ENCODE measurements around the gene STYXL2.

STYXL2 gene

DNA sequence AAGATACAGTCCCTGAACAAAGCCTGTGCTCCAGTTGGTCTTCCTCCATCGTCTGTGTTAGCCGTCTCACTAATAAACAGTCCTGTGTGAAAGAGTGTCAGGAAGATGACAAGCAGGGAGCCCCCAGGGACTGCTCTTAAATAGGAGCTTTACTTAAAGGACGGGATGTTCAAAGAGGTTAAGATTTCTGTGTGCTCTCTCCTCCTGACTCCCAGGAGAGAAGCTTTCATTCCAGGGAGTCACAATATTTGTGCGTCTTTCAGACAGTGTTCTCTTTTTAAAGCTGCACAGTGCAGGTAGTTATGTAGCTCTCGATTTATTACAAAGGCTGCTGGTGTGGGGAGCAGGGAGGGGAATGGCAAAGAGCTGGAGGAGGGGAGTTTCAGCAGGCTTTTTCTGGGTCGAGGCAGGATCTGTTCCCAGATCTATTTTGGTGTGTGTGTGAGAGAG is 43.5 kb downstream of the STYXL2 start:
- DNase-seq: no peak

DNA sequence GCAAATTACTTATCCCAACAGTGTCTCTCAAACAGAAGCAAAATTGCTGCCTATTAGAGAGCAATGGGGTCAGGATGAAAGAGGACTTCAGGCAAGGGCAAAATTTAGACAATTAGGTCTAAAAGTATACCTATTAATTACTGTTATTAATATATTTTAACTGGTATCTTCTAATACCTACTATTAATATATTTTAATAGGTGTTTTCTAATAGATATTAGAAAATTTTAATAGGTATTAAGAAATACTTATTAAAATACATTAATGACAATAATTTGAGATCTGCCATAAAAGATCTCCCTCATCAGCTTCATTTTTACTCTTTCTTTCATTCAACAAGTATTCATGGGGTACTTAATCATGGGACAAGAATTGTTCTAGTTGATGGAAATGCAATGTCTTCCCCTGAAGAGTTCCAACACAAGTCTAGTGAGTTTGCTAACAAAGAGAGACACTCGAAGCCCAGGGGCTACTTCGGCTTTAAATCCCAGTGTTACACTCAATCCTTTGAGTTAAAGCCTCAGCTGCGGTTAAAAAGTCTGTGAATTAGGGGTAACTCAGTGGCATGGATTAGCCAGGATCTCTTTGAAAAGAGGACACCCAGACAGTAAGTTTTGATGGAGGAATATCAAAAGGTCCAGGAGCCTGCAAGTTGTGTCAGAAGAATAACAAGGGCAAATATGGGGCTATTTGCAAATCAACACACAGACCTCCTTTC is 44.1 kb downstream of the STYXL2 start:
- no peak for DNase-seq

DNA sequence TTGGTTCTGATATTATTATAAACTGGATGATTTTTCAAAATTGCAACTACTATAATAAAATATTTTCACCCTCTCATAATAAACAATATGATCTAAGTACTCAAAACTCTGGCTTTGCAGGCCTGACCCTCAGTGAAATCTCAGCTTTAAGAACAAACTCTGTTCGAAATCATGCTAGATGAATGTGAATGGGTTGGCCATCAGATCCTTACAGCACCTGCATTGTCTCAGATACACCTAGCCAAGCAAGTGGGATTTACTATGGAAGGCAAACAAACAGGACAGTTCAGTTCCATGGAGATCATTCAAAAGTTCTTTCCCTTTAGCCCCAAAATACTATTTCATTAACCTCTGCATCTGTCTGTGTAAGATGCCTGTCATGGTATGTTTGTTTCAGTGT is 44.8 kb downstream of the STYXL2 start:
- no peak for DNase-seq

DNA sequence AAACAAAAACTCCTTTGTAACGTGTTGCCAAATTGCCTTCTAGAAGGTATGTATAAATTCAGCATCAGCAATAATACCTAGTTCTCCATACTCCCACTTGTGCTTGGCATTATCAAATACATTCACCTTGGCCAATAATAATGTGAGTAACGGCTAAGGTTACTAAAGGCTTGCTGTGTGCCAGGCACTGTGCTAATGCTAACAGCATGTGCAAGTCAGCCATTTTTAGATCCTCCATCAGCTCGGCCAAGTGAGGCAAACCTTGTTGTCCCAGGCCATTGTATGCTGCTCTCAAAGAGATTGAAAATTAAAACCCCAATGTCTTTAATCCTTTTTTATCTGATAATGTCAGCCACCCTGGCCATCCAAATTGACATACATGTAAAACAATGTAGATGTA is 48.1 kb downstream of the STYXL2 start:
- no peak for DNase-seq

All from EL (cell line).